Measurements from ENCODE around the gene RCOR1. TPM values are rescaled to one million over a fixed set of nuclear protein-coding genes. Genes with fewer than 3 reads are reported as not detected.

RCOR1 gene
- total and polyA plus RNA-seq, 10 donors: 3.7 to 30.6 (median 21.1) TPM

DNA sequence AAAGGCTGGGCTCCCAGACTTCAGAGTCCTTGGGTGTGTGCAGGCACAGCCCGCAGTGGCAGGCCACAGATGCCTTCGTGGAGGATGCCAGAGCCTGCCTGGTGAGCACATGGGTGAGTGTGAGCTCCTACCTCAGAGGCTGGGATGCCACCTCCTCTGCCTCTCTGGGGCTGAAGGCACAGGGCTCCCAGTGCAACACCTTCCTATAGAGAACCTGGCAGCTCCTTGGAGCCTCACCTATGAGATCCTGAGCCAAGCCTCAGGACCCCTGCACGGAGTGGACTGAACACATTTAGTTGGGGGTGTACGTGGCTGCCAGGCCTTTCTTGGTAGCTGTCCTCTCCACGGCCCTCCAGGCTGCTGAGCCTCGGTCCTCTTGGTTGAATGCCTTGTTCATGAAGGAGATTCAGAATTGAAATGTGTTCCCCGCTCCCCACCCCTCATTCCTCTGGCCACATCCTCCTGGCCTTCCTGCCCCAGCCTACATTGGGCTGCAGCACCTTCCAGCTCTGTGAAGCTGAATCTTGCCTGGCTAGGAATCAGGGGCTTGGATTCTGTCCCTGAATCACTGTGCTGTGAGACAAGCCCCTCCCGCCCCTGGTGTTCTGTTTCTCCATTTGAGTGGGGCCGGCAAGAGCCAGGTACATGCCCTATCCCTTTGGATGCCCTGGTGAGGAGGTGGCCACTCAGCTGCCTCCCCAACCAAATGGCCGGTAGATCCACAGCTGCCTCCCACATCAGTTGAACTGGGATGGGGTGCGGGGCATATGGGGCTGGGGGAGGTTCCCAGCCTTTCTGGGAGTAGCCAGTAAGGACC, 146.1 kb downstream of the RCOR1 start:
- intact Hi-C loops (cut with DNase I; ENCODE audit: low total_unique reads): no loop called here
- 91 to 98% (median 93%) methylated on average over 7 to 11 of the region's 11 CpGs for WGBS, 5 donors
- H3K27ac ChIP-seq: no peak overlapping the region
- peaks cover 7 to 35% (median 29%) of the 10 kb centered on the region in 8 donors for H3K9me3 ChIP-seq
- no peaks in the 10 kb centered on the region for H3K27me3 ChIP-seq (replicated peaks in 1 of 7)
- H3K4me3 ChIP-seq: no peak overlapping the region
- no peaks in the 10 kb centered on the region for H3K4me1 ChIP-seq
- H3K36me3 ChIP-seq: peaks cover 0 to 48% (median 2%) of the 10 kb centered on the region in 6 donors
- TF ChIP-seq POLR2A (IDR thresholded peaks at IDR 0.05): no peak
- TF ChIP-seq POLR2AphosphoS5 (IDR thresholded peaks at IDR 0.05): no peak
- no peak for TF ChIP-seq CTCF (IDR thresholded peaks at IDR 0.05 in 8 of 11, conservative IDR thresholded peaks at IDR 0.05 in 3 of 11)
- DNase-seq: peak; percentile 63

- Histone ChIP-seq H3K36me3 (peaks cover 0 to 43% (median 2%) of the 10 kb centered on the region in 6 donors), H3K4me3 (no peak overlapping the region), H3K27ac (no peak overlapping the region), H3K9me3 (peaks cover 7 to 35% (median 29%) of the 10 kb centered on the region in 8 donors), H3K4me1 (no peaks in the 10 kb centered on the region), H3K27me3 (replicated peaks in 1 of 7) (no peaks in the 10 kb centered on the region)
- intact Hi-C loops (cut with DNase I; ENCODE audit: low total_unique reads): no loop called here
- DNase-seq: no peak
- TF ChIP-seq CTCF (IDR thresholded peaks at IDR 0.05 in 8 of 11, conservative IDR thresholded peaks at IDR 0.05 in 3 of 11): no peak
- TF ChIP-seq POLR2A (IDR thresholded peaks at IDR 0.05): no peak
- no peak for TF ChIP-seq POLR2AphosphoS5 (IDR thresholded peaks at IDR 0.05)
- 86 to 100% (median 91%) methylated on average over 2 to 3 of the region's 3 CpGs for WGBS, 5 donors
Observed at GRCh38 chr14:102739190-102739469, 146.7 kb downstream of the RCOR1 start.

DNA sequence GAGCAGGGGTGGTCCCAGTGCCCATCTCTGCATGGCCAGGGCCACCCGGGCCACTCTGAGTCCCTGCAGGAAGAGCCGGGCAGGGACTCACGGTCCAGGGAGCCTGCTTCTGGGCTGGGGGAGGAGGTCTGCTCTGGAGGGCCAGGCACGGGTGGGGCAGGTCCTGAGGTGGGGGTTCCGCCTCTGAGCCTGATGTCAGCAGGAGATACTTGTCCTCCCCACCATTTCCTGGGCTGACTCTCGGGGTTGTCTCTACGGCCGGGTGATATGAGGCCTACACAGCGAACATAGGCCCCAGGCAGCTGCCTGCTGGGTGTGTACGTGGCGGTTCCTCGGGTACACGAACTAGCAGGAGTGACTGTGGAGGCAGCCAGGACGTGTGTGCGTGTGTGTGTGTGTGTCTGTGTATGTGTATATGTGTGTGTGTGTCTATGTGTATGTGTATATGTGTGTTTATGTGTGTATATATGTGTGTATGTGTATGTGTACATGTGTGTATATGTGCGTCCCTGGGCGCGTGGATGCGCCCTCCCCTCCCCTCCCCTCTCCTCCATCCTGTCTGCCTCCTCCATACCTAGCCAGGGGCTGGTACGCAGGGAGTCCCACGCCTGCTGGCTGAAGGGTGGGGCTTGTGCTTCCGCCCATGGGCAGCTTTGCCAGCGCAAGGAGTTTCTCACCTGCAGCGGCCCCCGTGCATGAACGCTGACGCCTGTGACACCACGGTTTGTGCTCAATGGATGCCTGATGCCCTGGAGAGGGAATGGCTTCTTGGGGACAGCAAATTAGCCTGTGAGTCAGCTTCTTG, 154.4 kb downstream of the RCOR1 start:
- 89 to 96% (median 93%) methylated on average over 24 to 28 of the region's 28 CpGs for WGBS, 5 donors
- intact Hi-C loops (cut with DNase I; ENCODE audit: low total_unique reads): no loop called here
- DNase-seq: peak; percentile 47
- no peak for TF ChIP-seq POLR2AphosphoS5 (IDR thresholded peaks at IDR 0.05)
- no peak for TF ChIP-seq CTCF (IDR thresholded peaks at IDR 0.05 in 8 of 11, conservative IDR thresholded peaks at IDR 0.05 in 3 of 11)
- TF ChIP-seq POLR2A (IDR thresholded peaks at IDR 0.05): no peak
- Histone ChIP-seq H3K4me1 (no peaks in the 10 kb centered on the region), H3K4me3 (no peak overlapping the region), H3K9me3 (peaks cover 0 to 16% (median 12%) of the 10 kb centered on the region in 8 donors), H3K27me3 (replicated peaks in 1 of 7) (no peaks in the 10 kb centered on the region), H3K36me3 (peaks cover 0 to 43% (median 0%) of the 10 kb centered on the region in 6 donors), H3K27ac (no peak overlapping the region)

DNA sequence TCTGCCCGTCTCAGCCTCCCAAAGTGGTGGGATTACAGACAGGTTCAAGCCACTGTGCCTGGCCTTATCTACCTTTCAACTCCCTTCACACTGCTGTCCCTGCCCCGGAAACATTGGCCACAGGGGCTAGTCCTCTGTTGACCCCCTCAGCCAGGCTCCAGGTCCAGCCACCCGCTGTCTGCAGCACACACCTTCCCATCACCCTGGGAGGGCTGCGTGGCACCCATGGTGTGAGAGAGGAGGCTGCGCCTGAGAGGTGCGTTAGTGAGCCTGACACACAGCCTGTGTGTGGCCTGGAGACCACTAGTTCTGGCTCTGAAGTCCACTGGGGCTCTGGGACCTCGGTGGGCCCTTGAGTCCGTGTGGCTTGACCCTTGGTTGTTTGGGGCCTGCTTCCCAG, 156.4 kb downstream of the RCOR1 start:
- DNase-seq: no peak
- Histone ChIP-seq H3K4me3 (no peak overlapping the region), H3K27ac (no peak overlapping the region), H3K4me1 (no peaks in the 10 kb centered on the region), H3K27me3 (replicated peaks in 1 of 7) (no peaks in the 10 kb centered on the region), H3K36me3 (peaks cover 0 to 43% (median 0%) of the 10 kb centered on the region in 6 donors), H3K9me3 (no peaks in the 10 kb centered on the region)
- 90 to 99% (median 94%) methylated on average over 3 to 8 of the region's 8 CpGs for WGBS, 5 donors
- TF ChIP-seq POLR2AphosphoS5 (IDR thresholded peaks at IDR 0.05) (no peak), POLR2A (IDR thresholded peaks at IDR 0.05) (no peak), CTCF (IDR thresholded peaks at IDR 0.05 in 8 of 11, conservative IDR thresholded peaks at IDR 0.05 in 3 of 11) (no peak)
- intact Hi-C loops (cut with DNase I; ENCODE audit: low total_unique reads): no loop called here
